H1 (cell line): ENCODE measurements around the gene TGM5. TPM values are rescaled to one million over a fixed set of nuclear protein-coding genes. Genes with fewer than 3 reads are reported as not detected.

ENCODE experiments used
- CTCF ChIA-PET: fragments of 300-600 bp; sonication (Branson Sonifier 250); formaldehyde crosslinking; loops from one replicate; lab custom pipeline; 2021; ENCODE audit not compliant: partially characterized antibody; lab: Charles Lee
- POLR2A ChIA-PET: fragments of 300-600 bp; sonication (Branson Sonifier 250); formaldehyde crosslinking; loops from one replicate; lab custom pipeline; 2021; ENCODE audit warnings: inconsistent platforms; ENCODE audit not compliant: partially characterized antibody; lab: Charles Lee
- DNase-seq, 2 experiments: peaks; one replicate each; pipeline versions ENCODE4 v3.0.0 to v3.0.0-alpha.2; 2010 to 2022; ENCODE audit warnings: low spot score in 2 of 2, low read depth in 1 of 2, mixed read lengths in 1 of 2
- FAIRE-seq: peaks from 2 replicates; lab custom pipeline; 2011; peaks lifted over from hg19 to GRCh38; lab: Jason Lieb, UNC
- H2AFZ ChIP-seq: 2 replicates; pipeline ENCODE4 v1.8.1; 2012; ENCODE audit warnings: low read length, inconsistent platforms
- H2AK5ac ChIP-seq: 2 replicates; pipeline ENCODE4 v1.6.1; 2013; ENCODE audit warnings: low read depth, low read length
- H2BK120ac ChIP-seq: replicated peaks from 2 replicates; pipeline ENCODE3; 2013; ENCODE audit warnings: low read depth, low read length, inconsistent platforms
- H2BK12ac ChIP-seq: 2 replicates; pipeline ENCODE4 v1.6.1; 2013; ENCODE audit warnings: low read depth, low read length
- H2BK15ac ChIP-seq: 2 replicates; pipeline ENCODE4 v1.6.1; 2013; ENCODE audit warnings: low read length
- H2BK20ac ChIP-seq: 2 replicates; pipeline ENCODE4 v1.6.1; 2013; ENCODE audit warnings: low read length
- H2BK5ac ChIP-seq: 2 replicates; pipeline ENCODE4 v1.6.1; 2013; ENCODE audit warnings: low read depth, low read length
- H3K14ac ChIP-seq: 2 replicates; pipeline ENCODE4 v1.6.1; 2013; ENCODE audit warnings: inconsistent platforms; ENCODE audit not compliant: insufficient read length
- H3K18ac ChIP-seq: 2 replicates; pipeline ENCODE4 v1.6.1; 2013; ENCODE audit warnings: low read length; ENCODE audit errors: extremely low read depth
- H3K23ac ChIP-seq: 2 replicates; pipeline ENCODE4 v1.6.1; 2013; ENCODE audit warnings: inconsistent platforms; ENCODE audit not compliant: insufficient read length
- H3K23me2 ChIP-seq: 2 replicates; pipeline ENCODE4 v1.6.1; 2013; ENCODE audit warnings: low read depth, low read length
- H3K27ac ChIP-seq: 2 replicates; pipeline ENCODE4 v1.6.1; 2011; ENCODE audit warnings: low read depth, low read length, inconsistent platforms
- H3K27me3 ChIP-seq, 4 experiments: replicated peaks in 1 of 4; 1 replicate in 1 of 4; 2 replicates in 3 of 4; pipeline versions ENCODE4 v1.6.1 to v1.8.1; 2011 to 2013; ENCODE audit warnings: low read length in 3 of 4, mild to moderate bottlenecking in 3 of 4, inconsistent platforms in 2 of 4, mixed read lengths in 2 of 4, moderate library complexity in 1 of 4; ENCODE audit not compliant: control insufficient read depth in 3 of 4, insufficient read depth in 3 of 4; ENCODE audit errors: extremely low read depth in 1 of 4
- H3K36me3 ChIP-seq, 4 experiments: 2 replicates each; pipeline versions ENCODE4 v1.6.1 to v1.8.1; 2011 to 2013; ENCODE audit warnings: mild to moderate bottlenecking in 4 of 4, low read length in 3 of 4, moderate library complexity in 2 of 4, control low read depth in 1 of 4, inconsistent platforms in 1 of 4; ENCODE audit not compliant: insufficient read depth in 4 of 4, control insufficient read depth in 2 of 4
- H3K4ac ChIP-seq: replicated peaks from 2 replicates; pipeline ENCODE3; 2013; ENCODE audit warnings: low read length, low read depth, mixed read lengths, inconsistent platforms; ENCODE audit not compliant: insufficient read length
- H3K4me1 ChIP-seq, 4 experiments: replicated peaks in 1 of 4; 1 replicate in 1 of 4; 2 replicates in 3 of 4; pipeline versions ENCODE4 v1.6.1 to v1.8.1; 2011 to 2013; ENCODE audit warnings: low read length in 3 of 4, inconsistent platforms in 2 of 4, mixed read lengths in 1 of 4; ENCODE audit not compliant: insufficient read depth in 4 of 4, control insufficient read depth in 3 of 4
- H3K4me2 ChIP-seq, 2 experiments: 2 replicates each; pipeline versions ENCODE4 v1.6.1 to v1.8.1; 2011 to 2013; ENCODE audit warnings: low read depth in 2 of 2, low read length in 2 of 2, control low read depth in 1 of 2, inconsistent platforms in 1 of 2, mild to moderate bottlenecking in 1 of 2; ENCODE audit not compliant: insufficient read depth in 1 of 2
- H3K4me3 ChIP-seq, 4 experiments: fragments of 200-600, 300-600 bp in 1 of 4; sonication (generic), shearing (Covaris generic), sonication (Bioruptor Twin) in 1 of 4; 2 replicates each; pipeline versions ENCODE4 v1.5.1 to v1.8.1; 2011 to 2016; ENCODE audit warnings: low read length in 4 of 4, low read depth in 3 of 4, control low read depth in 2 of 4, inconsistent platforms in 2 of 4, mild to moderate bottlenecking in 2 of 4, mixed read lengths in 1 of 4, moderate library complexity in 1 of 4; ENCODE audit not compliant: insufficient read depth in 2 of 4; ENCODE audit errors: extremely low read depth in 1 of 4
- H3K56ac ChIP-seq: replicated peaks from 2 replicates; pipeline ENCODE3; 2013; ENCODE audit warnings: low read depth, mild to moderate bottlenecking, mixed read lengths, low read length, inconsistent platforms; ENCODE audit not compliant: insufficient read length
- H3K79me1 ChIP-seq: 2 replicates; pipeline ENCODE4 v1.6.1; 2013; ENCODE audit warnings: low read depth, low read length, control low read depth
- H3K79me2 ChIP-seq, 2 experiments: 2 replicates each; pipeline versions ENCODE4 v1.6.1 to v1.8.1; 2012 to 2013; ENCODE audit warnings: low read length in 2 of 2, mild to moderate bottlenecking in 2 of 2, inconsistent platforms in 1 of 2; ENCODE audit not compliant: insufficient read depth in 2 of 2, control insufficient read depth in 1 of 2
- H3K9ac ChIP-seq, 4 experiments: replicated peaks in 1 of 4; 1 replicate in 1 of 4; 2 replicates in 3 of 4; pipeline versions ENCODE4 v1.6.1 to v1.8.1; 2011 to 2013; ENCODE audit warnings: low read depth in 3 of 4, low read length in 3 of 4, control low read depth in 2 of 4, mild to moderate bottlenecking in 2 of 4, moderate library complexity in 2 of 4, inconsistent platforms in 1 of 4; ENCODE audit errors: extremely low read depth in 1 of 4
- H3K9me3 ChIP-seq, 2 experiments: 2 replicates each; pipeline versions ENCODE4 v1.6.1 to v1.8.1; 2012 to 2013; ENCODE audit warnings: mild to moderate bottlenecking in 2 of 2, moderate library complexity in 2 of 2, control low read depth in 1 of 2, inconsistent platforms in 1 of 2, low read depth in 1 of 2, low read length in 1 of 2, mixed read lengths in 1 of 2; ENCODE audit not compliant: insufficient read depth in 2 of 2
- H4K20me1 ChIP-seq, 2 experiments: replicated peaks in 1 of 2; 2 replicates each; pipeline versions ENCODE3 to v1.8.1; 2011 to 2013; ENCODE audit warnings: inconsistent platforms in 2 of 2, low read length in 2 of 2, mild to moderate bottlenecking in 1 of 2; ENCODE audit not compliant: insufficient read depth in 2 of 2, control insufficient read depth in 1 of 2
- H4K5ac ChIP-seq: 2 replicates; pipeline ENCODE4 v1.6.1; 2013; ENCODE audit warnings: low read length, low read depth, mixed read lengths, inconsistent platforms; ENCODE audit not compliant: insufficient read length
- H4K8ac ChIP-seq: 2 replicates; pipeline ENCODE4 v1.8.0; 2013; ENCODE audit warnings: mild to moderate bottlenecking, moderate library complexity, low read length, inconsistent platforms; ENCODE audit not compliant: insufficient read depth; ENCODE audit errors: extremely low read depth
- H4K91ac ChIP-seq: replicated peaks from 2 replicates; pipeline ENCODE3; 2013; ENCODE audit warnings: low read length, mixed read lengths, inconsistent platforms; ENCODE audit not compliant: insufficient read length
- ATF2 ChIP-seq: IDR thresholded peaks from 2 replicates; pipeline ENCODE4 v1.6.1; 2012; ENCODE audit warnings: low read length, inconsistent platforms
- CBX5 ChIP-seq: fragments of 300-800, 300-1000 bp; sonication (generic); IDR thresholded peaks from 2 replicates; pipeline ENCODE4 v1.7.1; 2016; ENCODE audit warnings: antibody characterized with exemption, low read length, low read depth
- MAX ChIP-seq: IDR thresholded peaks from 2 replicates; pipeline ENCODE4 v1.6.1; 2012; ENCODE audit warnings: inconsistent platforms
- RXRA ChIP-seq: IDR thresholded peaks from 2 replicates; pipeline ENCODE4 v1.6.1; 2011; ENCODE audit warnings: low read depth, mild to moderate bottlenecking, low read length, moderate library complexity; ENCODE audit not compliant: insufficient read depth
- SIN3A ChIP-seq, 2 experiments: IDR thresholded peaks in 1 of 2; conservative IDR thresholded peaks in 1 of 2; 2 replicates each; pipeline ENCODE4 v1.6.1; 2011 to 2012; ENCODE audit warnings: low read length in 2 of 2, improper control_type of control experiment in 1 of 2, low read depth in 1 of 2, mild to moderate bottlenecking in 1 of 2
- SP1 ChIP-seq: IDR thresholded peaks from 2 replicates; pipeline ENCODE4 v1.6.1; 2011; ENCODE audit warnings: low read depth, low read length
- TAF1 ChIP-seq: IDR thresholded peaks from 2 replicates; pipeline ENCODE4 v1.6.1; 2011; ENCODE audit warnings: mild to moderate bottlenecking, low read depth, low read length
- USF2 ChIP-seq: IDR thresholded peaks from 2 replicates; pipeline ENCODE4 v1.6.1; 2011; ENCODE audit warnings: low read length, improper control_type of control experiment
- WGBS, 2 experiments: shearing (Covaris generic) in 1 of 2; methylation state at CpG; one replicate each; pipeline versions ENCODE4 v1.1.6 to v1.1.7; 2013 to 2015; ENCODE audit warnings: low lambda C conversion rate in 2 of 2, mixed read lengths in 2 of 2, inconsistent platforms in 1 of 2, low coverage in 1 of 2, missing lambda C conversion rate in 1 of 2; ENCODE audit not compliant: insufficient replicate concordance in 2 of 2, insufficient coverage in 1 of 2, insufficient read length in 1 of 2; ENCODE audit errors: extremely low coverage in 1 of 2, missing lambda C conversion rate in 1 of 2; 5-methylcytosine and 5-hydroxymethylcytosine counted together
- polyA plus RNA-seq, 7 experiments: library from polyadenylated mRNA; depleted of rRNA in 3 of 7; stranded (reverse) in 5 of 7; unstranded in 2 of 7; fragments of >200 nt in 5 of 7; fragments of 200-250 nt in 2 of 7; gene quantifications; 1 replicate in 5 of 7; 2 replicates in 1 of 7; 4 replicates in 1 of 7; pipeline versions ENCODE4 v1.2.1 to v1.2.3, GENCODE V29; 2011 to 2013; ENCODE audit warnings: missing spikeins in 2 of 7, mixed read lengths in 2 of 7
- total RNA-seq: library from RNA; stranded (reverse); fragmentation: NEBNext Ultra II Directional; extraction: Animal tissue kit (Norgen Biotek cat#: 25700); gene quantifications from 2 replicates; pipeline ENCODE4 v1.2.1, GENCODE V29; 2021

Gene TGM5
- total and polyA plus RNA-seq, 2 of the 8 experiments (the other 6 are each of a cell fraction or from before 2014, with no cell fraction given): not detected

DNA sequence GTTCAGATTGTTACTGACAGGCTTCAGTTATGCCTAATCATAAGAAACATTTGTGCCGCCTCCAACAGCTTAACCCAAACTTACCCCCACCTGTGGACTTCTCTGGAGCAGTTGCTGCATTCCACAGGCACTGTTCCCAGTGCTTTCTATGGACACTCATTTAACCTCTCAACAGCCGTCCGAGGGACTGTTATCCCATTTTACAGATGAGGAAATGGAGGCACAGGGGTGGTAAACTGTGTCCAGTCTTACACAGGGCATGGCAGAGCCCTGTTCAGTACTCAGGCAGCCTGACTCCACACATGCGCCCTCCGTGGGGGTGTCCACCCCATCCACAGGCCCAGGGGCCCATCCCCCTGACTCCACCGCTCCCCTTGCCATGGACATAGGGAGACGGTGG, 14.3 kb upstream of the TGM5 start:
- H3K79me1 ChIP-seq: no peaks in the 10 kb centered on the region
- H2BK20ac ChIP-seq: no peak overlapping the region
- H4K91ac ChIP-seq: no peak overlapping the region
- DNase-seq (no peak), FAIRE-seq (no peak)
- no peak overlapping the region for H3K56ac ChIP-seq
- H3K79me2 ChIP-seq: no peaks in the 10 kb centered on the region
- H3K9me3 ChIP-seq: no peaks in the 10 kb centered on the region
- H3K9ac ChIP-seq: no peak overlapping the region
- no peak overlapping the region for H4K8ac ChIP-seq
- no peak overlapping the region for H3K27ac ChIP-seq
- H2AFZ ChIP-seq: no peak overlapping the region
- no peak overlapping the region for H3K23ac ChIP-seq
- no peaks in the 10 kb centered on the region for H3K27me3 ChIP-seq
- H3K4me3 ChIP-seq: no peak overlapping the region
- no peak overlapping the region for H2BK5ac ChIP-seq
- H2AK5ac ChIP-seq: no peak overlapping the region
- H3K18ac ChIP-seq: no peak overlapping the region
- ChIA-PET CTCF (interaction anchor here (0.9 to 7.3 kb wide), 6 partner anchors 19 to 576 kb away, joined by 3 to 178 read pairs (median 9); partner anchors contain the start of gene EPB42), POLR2A (no interaction called here)
- H3K4me1 ChIP-seq: no peaks in the 10 kb centered on the region
- 0 out of 2 replicates have a peak, but pooled peaks cover 1% of the 10 kb centered on the region for H3K23me2 ChIP-seq
- no peak overlapping the region for H3K4me2 ChIP-seq
- H4K5ac ChIP-seq: no peak overlapping the region
- no peaks in the 10 kb centered on the region for H3K36me3 ChIP-seq
- WGBS, 2 experiments: 85% methylated on average over 7 of the region's 7 CpGs; no CpG with 5 or more reads in 1 of the 2 experiments
- no peaks in the 10 kb centered on the region for H4K20me1 ChIP-seq
- H2BK12ac ChIP-seq: no peak overlapping the region
- H2BK120ac ChIP-seq: no peak overlapping the region
- no peak overlapping the region for H2BK15ac ChIP-seq
- no peak overlapping the region for H3K14ac ChIP-seq
- H3K4ac ChIP-seq: no peak overlapping the region
- TF ChIP-seq TAF1 (no peak), RXRA (no peak), ATF2 (no peak), SP1 (no peak), SIN3A (conservative IDR thresholded peaks at IDR 0.05 in 1 of 2, IDR thresholded peaks at IDR 0.05 in 1 of 2; ENCODE audit: low read depth in 1 of 2, low read length in 2 of 2) (no peak), CBX5 (no peak), USF2 (no peak), MAX (no peak)
